NT2/D1 (cell line): Measurements from ENCODE around the gene DLG2.
"Not testable (repeated sequence)": the region's sequence is repeated elsewhere in the genome, so short reads cannot be mapped to it uniquely, and the experiment has no call there.

Experiments used
- DNase-seq: peaks from one replicate; pipeline ENCODE4 v3.0.0-alpha.2; 2011; ENCODE audit warnings: low read depth, low spot score
- H3K27me3 ChIP-seq: 2 replicates; pipeline ENCODE4 v1.6.0; 2011; ENCODE audit warnings: mild to moderate bottlenecking; ENCODE audit not compliant: insufficient read length, insufficient read depth
- H3K36me3 ChIP-seq: 2 replicates; pipeline ENCODE4 v1.6.1; 2011; ENCODE audit warnings: mild to moderate bottlenecking, low read length, mixed read lengths; ENCODE audit not compliant: insufficient read depth, insufficient read length
- H3K4me1 ChIP-seq: 2 replicates; pipeline ENCODE4 v1.5.1; 2011; ENCODE audit not compliant: insufficient read depth, insufficient read length
- H3K4me3 ChIP-seq: 2 replicates; pipeline ENCODE4 v1.5.1; 2011; ENCODE audit warnings: low read depth; ENCODE audit not compliant: insufficient read length
- H3K9ac ChIP-seq: 2 replicates; pipeline ENCODE4 v1.6.0; 2011; ENCODE audit warnings: low read depth; ENCODE audit not compliant: insufficient read length
- H3K9me3 ChIP-seq: 2 replicates; pipeline ENCODE4 v1.5.1; 2011; ENCODE audit warnings: mild to moderate bottlenecking, low read length; ENCODE audit not compliant: insufficient read depth
- SUZ12 ChIP-seq: IDR thresholded peaks from 2 replicates; pipeline ENCODE4 v1.6.1; 2011; ENCODE audit not compliant: insufficient read length, insufficient read depth; ENCODE audit errors: extremely low read depth
- YY1 ChIP-seq: IDR thresholded peaks from 2 replicates; pipeline ENCODE4 v1.6.1; 2011; ENCODE audit not compliant: insufficient read length, insufficient read depth
- ZNF274 ChIP-seq: IDR thresholded peaks from 2 replicates; pipeline ENCODE4 v1.6.1; 2011; ENCODE audit warnings: mild to moderate bottlenecking, low read depth, low read length

The DLG2 gene

GRCh38 chr11:83599066-83599465, 2028.1 kb downstream of the DLG2 start:
- DNase-seq = no peak
- Histone ChIP-seq H3K4me1 (no peaks in the 10 kb centered on the region), H3K9me3 (no peaks in the 10 kb centered on the region), H3K4me3 (no peak overlapping the region), H3K9ac (no peak overlapping the region), H3K36me3 (no peaks in the 10 kb centered on the region), H3K27me3 (no peaks in the 10 kb centered on the region)
- TF ChIP-seq SUZ12 = no peak
- no peak for TF ChIP-seq YY1
- TF ChIP-seq ZNF274 = no peak

GRCh38 chr11:83587797-83588196, 2039.3 kb downstream of the DLG2 start:
- H3K4me3 ChIP-seq = peak overlapping the region; percentile 36
- H3K36me3 ChIP-seq, H3K4me1 ChIP-seq, H3K27me3 ChIP-seq, DNase-seq, H3K9me3 ChIP-seq, H3K9ac ChIP-seq: not testable (repeated sequence)

- no peaks in the 10 kb centered on the region for H3K36me3 ChIP-seq
- TF ChIP-seq SUZ12 = no peak
- no peak for TF ChIP-seq YY1
- TF ChIP-seq ZNF274 = no peak
- H3K9me3 ChIP-seq = no peaks in the 10 kb centered on the region
- H3K4me3 ChIP-seq = no peak overlapping the region
- H3K9ac ChIP-seq = no peak overlapping the region
- no peaks in the 10 kb centered on the region for H3K4me1 ChIP-seq
- no peak for DNase-seq
- H3K27me3 ChIP-seq = no peaks in the 10 kb centered on the region
These were observed 2043.3 kb downstream of the DLG2 start for GRCh38 chr11:83583757-83584366.

- Histone ChIP-seq H3K4me1 (no peaks in the 10 kb centered on the region), H3K36me3 (no peaks in the 10 kb centered on the region), H3K27me3 (no peaks in the 10 kb centered on the region), H3K9me3 (no peaks in the 10 kb centered on the region), H3K9ac (no peak overlapping the region), H3K4me3 (no peak overlapping the region)
- no peak for DNase-seq
- TF ChIP-seq YY1 (no peak), SUZ12 (no peak), ZNF274 (no peak)
These were observed 2052.6 kb downstream of the DLG2 start for GRCh38 chr11:83574519-83574918.

GRCh38 chr11:83572581-83573496, 2054.3 kb downstream of the DLG2 start:
- Histone ChIP-seq H3K36me3 (no peaks in the 10 kb centered on the region), H3K4me1 (no peaks in the 10 kb centered on the region), H3K9me3 (no peaks in the 10 kb centered on the region), H3K9ac (no peak overlapping the region), H3K27me3 (no peaks in the 10 kb centered on the region), H3K4me3 (no peak overlapping the region)
- no peak for DNase-seq
- TF ChIP-seq YY1 (no peak), ZNF274 (no peak), SUZ12 (no peak)

- DNase-seq = no peak
- no peak overlapping the region for H3K4me3 ChIP-seq
These were observed 2055.8 kb downstream of the DLG2 start for GRCh38 chr11:83571302-83571701.

GRCh38 chr11:83569134-83569805, 2057.9 kb downstream of the DLG2 start:
- no peak for TF ChIP-seq YY1
- TF ChIP-seq ZNF274 = no peak
- TF ChIP-seq SUZ12 = no peak
- no peak for DNase-seq
- Histone ChIP-seq H3K27me3 (no peaks in the 10 kb centered on the region), H3K9me3 (no peaks in the 10 kb centered on the region), H3K9ac (no peak overlapping the region), H3K4me3 (no peak overlapping the region), H3K36me3 (no peaks in the 10 kb centered on the region), H3K4me1 (no peaks in the 10 kb centered on the region)

More at GRCh38 chr11:83571302-83571701, 2055.8 kb downstream of the DLG2 start:
- Histone ChIP-seq H3K9ac (no peak overlapping the region), H3K36me3 (no peaks in the 10 kb centered on the region), H3K27me3 (no peaks in the 10 kb centered on the region), H3K9me3 (no peaks in the 10 kb centered on the region), H3K4me1 (no peaks in the 10 kb centered on the region)
- TF ChIP-seq SUZ12 (no peak), ZNF274 (no peak), YY1 (no peak)
